H1 (cell line): ENCODE data around the gene TSPAN4. TPM values are rescaled to one million over a fixed set of nuclear protein-coding genes. Genes with fewer than 3 reads are reported as not detected.

Experiments
- CTCF ChIA-PET: fragments of 300-600 bp; sonication (Branson Sonifier 250); formaldehyde crosslinking; loops from one replicate; lab custom pipeline; 2021; ENCODE audit not compliant: partially characterized antibody; lab: Charles Lee
- POLR2A ChIA-PET: fragments of 300-600 bp; sonication (Branson Sonifier 250); formaldehyde crosslinking; loops from one replicate; lab custom pipeline; 2021; ENCODE audit warnings: inconsistent platforms; ENCODE audit not compliant: partially characterized antibody; lab: Charles Lee
- DNase-seq, 2 experiments: peaks; one replicate each; pipeline versions ENCODE4 v3.0.0 to v3.0.0-alpha.2; 2010 to 2022; ENCODE audit warnings: low spot score in 2 of 2, low read depth in 1 of 2, mixed read lengths in 1 of 2
- FAIRE-seq: peaks from 2 replicates; lab custom pipeline; 2011; peaks lifted over from hg19 to GRCh38; lab: Jason Lieb, UNC
- H2AFZ ChIP-seq: 2 replicates; pipeline ENCODE4 v1.8.1; 2012; ENCODE audit warnings: low read length, inconsistent platforms
- H2AK5ac ChIP-seq: 2 replicates; pipeline ENCODE4 v1.6.1; 2013; ENCODE audit warnings: low read depth, low read length
- H2BK120ac ChIP-seq: replicated peaks from 2 replicates; pipeline ENCODE3; 2013; ENCODE audit warnings: low read depth, low read length, inconsistent platforms
- H2BK12ac ChIP-seq: 2 replicates; pipeline ENCODE4 v1.6.1; 2013; ENCODE audit warnings: low read depth, low read length
- H2BK15ac ChIP-seq: 2 replicates; pipeline ENCODE4 v1.6.1; 2013; ENCODE audit warnings: low read length
- H2BK20ac ChIP-seq: 2 replicates; pipeline ENCODE4 v1.6.1; 2013; ENCODE audit warnings: low read length
- H2BK5ac ChIP-seq: 2 replicates; pipeline ENCODE4 v1.6.1; 2013; ENCODE audit warnings: low read depth, low read length
- H3K14ac ChIP-seq: 2 replicates; pipeline ENCODE4 v1.6.1; 2013; ENCODE audit warnings: inconsistent platforms; ENCODE audit not compliant: insufficient read length
- H3K18ac ChIP-seq: 2 replicates; pipeline ENCODE4 v1.6.1; 2013; ENCODE audit warnings: low read length; ENCODE audit errors: extremely low read depth
- H3K23ac ChIP-seq: 2 replicates; pipeline ENCODE4 v1.6.1; 2013; ENCODE audit warnings: inconsistent platforms; ENCODE audit not compliant: insufficient read length
- H3K23me2 ChIP-seq: 2 replicates; pipeline ENCODE4 v1.6.1; 2013; ENCODE audit warnings: low read depth, low read length
- H3K27ac ChIP-seq: 2 replicates; pipeline ENCODE4 v1.6.1; 2011; ENCODE audit warnings: low read depth, low read length, inconsistent platforms
- H3K27me3 ChIP-seq, 4 experiments: replicated peaks in 1 of 4; 1 replicate in 1 of 4; 2 replicates in 3 of 4; pipeline versions ENCODE4 v1.6.1 to v1.8.1; 2011 to 2013; ENCODE audit warnings: low read length in 3 of 4, mild to moderate bottlenecking in 3 of 4, inconsistent platforms in 2 of 4, mixed read lengths in 2 of 4, moderate library complexity in 1 of 4; ENCODE audit not compliant: control insufficient read depth in 3 of 4, insufficient read depth in 3 of 4; ENCODE audit errors: extremely low read depth in 1 of 4
- H3K36me3 ChIP-seq, 4 experiments: 2 replicates each; pipeline versions ENCODE4 v1.6.1 to v1.8.1; 2011 to 2013; ENCODE audit warnings: mild to moderate bottlenecking in 4 of 4, low read length in 3 of 4, moderate library complexity in 2 of 4, control low read depth in 1 of 4, inconsistent platforms in 1 of 4; ENCODE audit not compliant: insufficient read depth in 4 of 4, control insufficient read depth in 2 of 4
- H3K4ac ChIP-seq: replicated peaks from 2 replicates; pipeline ENCODE3; 2013; ENCODE audit warnings: low read length, low read depth, mixed read lengths, inconsistent platforms; ENCODE audit not compliant: insufficient read length
- H3K4me1 ChIP-seq, 4 experiments: replicated peaks in 1 of 4; 1 replicate in 1 of 4; 2 replicates in 3 of 4; pipeline versions ENCODE4 v1.6.1 to v1.8.1; 2011 to 2013; ENCODE audit warnings: low read length in 3 of 4, inconsistent platforms in 2 of 4, mixed read lengths in 1 of 4; ENCODE audit not compliant: insufficient read depth in 4 of 4, control insufficient read depth in 3 of 4
- H3K4me2 ChIP-seq, 2 experiments: 2 replicates each; pipeline versions ENCODE4 v1.6.1 to v1.8.1; 2011 to 2013; ENCODE audit warnings: low read depth in 2 of 2, low read length in 2 of 2, control low read depth in 1 of 2, inconsistent platforms in 1 of 2, mild to moderate bottlenecking in 1 of 2; ENCODE audit not compliant: insufficient read depth in 1 of 2
- H3K4me3 ChIP-seq, 4 experiments: fragments of 200-600, 300-600 bp in 1 of 4; sonication (generic), shearing (Covaris generic), sonication (Bioruptor Twin) in 1 of 4; 2 replicates each; pipeline versions ENCODE4 v1.5.1 to v1.8.1; 2011 to 2016; ENCODE audit warnings: low read length in 4 of 4, low read depth in 3 of 4, control low read depth in 2 of 4, inconsistent platforms in 2 of 4, mild to moderate bottlenecking in 2 of 4, mixed read lengths in 1 of 4, moderate library complexity in 1 of 4; ENCODE audit not compliant: insufficient read depth in 2 of 4; ENCODE audit errors: extremely low read depth in 1 of 4
- H3K56ac ChIP-seq: replicated peaks from 2 replicates; pipeline ENCODE3; 2013; ENCODE audit warnings: low read depth, mild to moderate bottlenecking, mixed read lengths, low read length, inconsistent platforms; ENCODE audit not compliant: insufficient read length
- H3K79me1 ChIP-seq: 2 replicates; pipeline ENCODE4 v1.6.1; 2013; ENCODE audit warnings: low read depth, low read length, control low read depth
- H3K79me2 ChIP-seq, 2 experiments: 2 replicates each; pipeline versions ENCODE4 v1.6.1 to v1.8.1; 2012 to 2013; ENCODE audit warnings: low read length in 2 of 2, mild to moderate bottlenecking in 2 of 2, inconsistent platforms in 1 of 2; ENCODE audit not compliant: insufficient read depth in 2 of 2, control insufficient read depth in 1 of 2
- H3K9ac ChIP-seq, 4 experiments: replicated peaks in 1 of 4; 1 replicate in 1 of 4; 2 replicates in 3 of 4; pipeline versions ENCODE4 v1.6.1 to v1.8.1; 2011 to 2013; ENCODE audit warnings: low read depth in 3 of 4, low read length in 3 of 4, control low read depth in 2 of 4, mild to moderate bottlenecking in 2 of 4, moderate library complexity in 2 of 4, inconsistent platforms in 1 of 4; ENCODE audit errors: extremely low read depth in 1 of 4
- H3K9me3 ChIP-seq, 2 experiments: 2 replicates each; pipeline versions ENCODE4 v1.6.1 to v1.8.1; 2012 to 2013; ENCODE audit warnings: mild to moderate bottlenecking in 2 of 2, moderate library complexity in 2 of 2, control low read depth in 1 of 2, inconsistent platforms in 1 of 2, low read depth in 1 of 2, low read length in 1 of 2, mixed read lengths in 1 of 2; ENCODE audit not compliant: insufficient read depth in 2 of 2
- H4K20me1 ChIP-seq, 2 experiments: replicated peaks in 1 of 2; 2 replicates each; pipeline versions ENCODE3 to v1.8.1; 2011 to 2013; ENCODE audit warnings: inconsistent platforms in 2 of 2, low read length in 2 of 2, mild to moderate bottlenecking in 1 of 2; ENCODE audit not compliant: insufficient read depth in 2 of 2, control insufficient read depth in 1 of 2
- H4K5ac ChIP-seq: 2 replicates; pipeline ENCODE4 v1.6.1; 2013; ENCODE audit warnings: low read length, low read depth, mixed read lengths, inconsistent platforms; ENCODE audit not compliant: insufficient read length
- H4K8ac ChIP-seq: 2 replicates; pipeline ENCODE4 v1.8.0; 2013; ENCODE audit warnings: mild to moderate bottlenecking, moderate library complexity, low read length, inconsistent platforms; ENCODE audit not compliant: insufficient read depth; ENCODE audit errors: extremely low read depth
- H4K91ac ChIP-seq: replicated peaks from 2 replicates; pipeline ENCODE3; 2013; ENCODE audit warnings: low read length, mixed read lengths, inconsistent platforms; ENCODE audit not compliant: insufficient read length
- CTBP2 ChIP-seq: IDR thresholded peaks from 2 replicates; pipeline ENCODE4 v1.7.0; 2011; ENCODE audit warnings: borderline replicate concordance, mild to moderate bottlenecking, moderate library complexity, mixed read lengths, low read length; ENCODE audit not compliant: insufficient read depth, insufficient read length
- NANOG ChIP-seq: IDR thresholded peaks from 2 replicates; pipeline ENCODE4 v1.6.1; 2011; ENCODE audit warnings: low read length, low read depth, mild to moderate bottlenecking, inconsistent platforms; ENCODE audit not compliant: insufficient read depth, poor library complexity, severe bottlenecking
- POLR2A ChIP-seq, 2 experiments: IDR thresholded peaks; 1 replicate in 1 of 2; 2 replicates in 1 of 2; pipeline ENCODE4 v1.6.1; 2011; ENCODE audit warnings: low read depth in 2 of 2, low read length in 2 of 2, mild to moderate bottlenecking in 2 of 2; ENCODE audit errors: control extremely low read depth in 1 of 2
- SP1 ChIP-seq: IDR thresholded peaks from 2 replicates; pipeline ENCODE4 v1.6.1; 2011; ENCODE audit warnings: low read depth, low read length
- TBP ChIP-seq: IDR thresholded peaks from 2 replicates; pipeline ENCODE4 v1.6.1; 2011; ENCODE audit warnings: low read depth, low read length, improper control_type of control experiment
- TEAD4 ChIP-seq: IDR thresholded peaks from 2 replicates; pipeline ENCODE4 v1.6.1; 2012; ENCODE audit warnings: low read depth, low read length, inconsistent platforms, mixed read lengths
- WGBS, 2 experiments: shearing (Covaris generic) in 1 of 2; methylation state at CpG; one replicate each; pipeline versions ENCODE4 v1.1.6 to v1.1.7; 2013 to 2015; ENCODE audit warnings: low lambda C conversion rate in 2 of 2, mixed read lengths in 2 of 2, inconsistent platforms in 1 of 2, low coverage in 1 of 2, missing lambda C conversion rate in 1 of 2; ENCODE audit not compliant: insufficient replicate concordance in 2 of 2, insufficient coverage in 1 of 2, insufficient read length in 1 of 2; ENCODE audit errors: extremely low coverage in 1 of 2, missing lambda C conversion rate in 1 of 2; 5-methylcytosine and 5-hydroxymethylcytosine counted together
- polyA plus RNA-seq, 7 experiments: library from polyadenylated mRNA; depleted of rRNA in 3 of 7; stranded (reverse) in 5 of 7; unstranded in 2 of 7; fragments of >200 nt in 5 of 7; fragments of 200-250 nt in 2 of 7; gene quantifications; 1 replicate in 5 of 7; 2 replicates in 1 of 7; 4 replicates in 1 of 7; pipeline versions ENCODE4 v1.2.1 to v1.2.3, GENCODE V29; 2011 to 2013; ENCODE audit warnings: missing spikeins in 2 of 7, mixed read lengths in 2 of 7
- total RNA-seq: library from RNA; stranded (reverse); fragmentation: NEBNext Ultra II Directional; extraction: Animal tissue kit (Norgen Biotek cat#: 25700); gene quantifications from 2 replicates; pipeline ENCODE4 v1.2.1, GENCODE V29; 2021
- TF ChIP-seq, protein P1 (sequence below): IDR thresholded peaks from 2 replicates; pipeline ENCODE4 v1.6.1; 2012; ENCODE audit warnings: inconsistent platforms

The TSPAN4 gene
- total and polyA plus RNA-seq, 2 of the 8 experiments (the other 6 are each of a cell fraction or from before 2014, with no cell fraction given): 74.1 to 145 TPM

DNA sequence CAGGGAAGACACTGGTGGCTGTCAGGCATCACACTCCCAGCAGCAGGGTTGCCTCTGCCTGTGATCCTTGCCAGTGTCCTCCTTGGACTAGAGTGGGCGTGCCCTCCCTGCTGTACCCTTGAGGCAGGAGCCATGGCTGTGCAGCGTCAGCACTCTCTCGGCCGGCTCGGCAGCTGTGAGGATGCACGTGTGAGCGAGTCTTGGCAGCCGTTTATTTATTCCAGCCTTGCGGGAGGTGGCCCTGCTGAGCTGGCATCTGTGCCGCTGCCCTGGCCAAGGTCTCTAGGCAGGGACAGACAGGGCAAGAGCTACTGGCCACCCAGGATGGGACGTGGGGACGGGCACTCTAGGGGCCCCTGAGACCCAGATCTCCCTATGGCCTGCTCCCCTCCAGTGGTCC is 33.9 kb downstream of the TSPAN4 start:
- Histone ChIP-seq H2BK15ac (no peak overlapping the region), H3K56ac (no peak overlapping the region), H2AFZ (no peak overlapping the region), H4K91ac (no peak overlapping the region), H3K79me1 (no peaks in the 10 kb centered on the region), H3K27ac (no peak overlapping the region; the same call in 1 of the 2 replicates), H2BK12ac (no peak overlapping the region), H2AK5ac (no peak overlapping the region), H3K4me3 (no peak overlapping the region), H2BK120ac (no peak overlapping the region), H3K23me2 (no peaks in the 10 kb centered on the region), H2BK20ac (no peak overlapping the region), H3K79me2 (no peaks in the 10 kb centered on the region), H3K27me3 (no peaks in the 10 kb centered on the region), H3K36me3 (peaks cover 0 to 12% (median 0%) of the 10 kb centered on the region in 4 experiments; a peak in 4 of 8 replicates), H4K8ac (no peak overlapping the region), H3K23ac (no peak overlapping the region), H3K9ac (no peak overlapping the region), H3K4me2 (no peak overlapping the region), H3K9me3 (no peaks in the 10 kb centered on the region), H3K4ac (no peak overlapping the region), H4K20me1 (peaks cover 8 to 23% of the 10 kb centered on the region in 2 experiments), H4K5ac (no peak overlapping the region), H3K18ac (no peak overlapping the region), H3K14ac (no peak overlapping the region), H3K4me1 (no peaks in the 10 kb centered on the region; a peak in 2 of 7 replicates), H2BK5ac (no peak overlapping the region)
- ChIA-PET CTCF (interaction anchor here (1.0 to 2.8 kb wide), 6 partner anchors 9 to 57 kb away, joined by 3 to 11 read pairs (median 6); no protein-coding TSS in a partner anchor), POLR2A (interaction anchor here (1.2 to 2.8 kb wide), 6 partner anchors 9 to 33 kb away, joined by 4 to 10 read pairs (median 6); partner anchors contain the start of gene TSPAN4)
- DNase-seq (no peak), FAIRE-seq (no peak)
- no peak for TF ChIP-seq TEAD4
- no peak for TF ChIP-seq SP1
- no peak for TF ChIP-seq TBP
- no peak for TF ChIP-seq NANOG
- no peak for TF ChIP-seq CTBP2
- TF ChIP-seq, protein P1, sequence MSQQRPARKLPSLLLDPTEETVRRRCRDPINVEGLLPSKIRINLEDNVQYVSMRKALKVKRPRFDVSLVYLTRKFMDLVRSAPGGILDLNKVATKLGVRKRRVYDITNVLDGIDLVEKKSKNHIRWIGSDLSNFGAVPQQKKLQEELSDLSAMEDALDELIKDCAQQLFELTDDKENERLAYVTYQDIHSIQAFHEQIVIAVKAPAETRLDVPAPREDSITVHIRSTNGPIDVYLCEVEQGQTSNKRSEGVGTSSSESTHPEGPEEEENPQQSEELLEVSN: no peak
- no peak for TF ChIP-seq POLR2A (IDR thresholded peaks at IDR 0.05; ENCODE audit: control extremely low read depth in 1 of 2, low read depth in 2 of 2, low read length in 2 of 2)
- WGBS, 2 experiments: 92% methylated on average over 11 of the region's 12 CpGs; no CpG with 5 or more reads in 1 of the 2 experiments
